Measurements from ENCODE around the gene HOPX. TPM values are rescaled to one million over a fixed set of nuclear protein-coding genes. Genes with fewer than 3 reads are reported as not detected.

The HOPX gene
- total and polyA plus RNA-seq, 2 of the 8 experiments (the other 6 are each of a cell fraction or from before 2014, with no cell fraction given): not detected

DNA sequence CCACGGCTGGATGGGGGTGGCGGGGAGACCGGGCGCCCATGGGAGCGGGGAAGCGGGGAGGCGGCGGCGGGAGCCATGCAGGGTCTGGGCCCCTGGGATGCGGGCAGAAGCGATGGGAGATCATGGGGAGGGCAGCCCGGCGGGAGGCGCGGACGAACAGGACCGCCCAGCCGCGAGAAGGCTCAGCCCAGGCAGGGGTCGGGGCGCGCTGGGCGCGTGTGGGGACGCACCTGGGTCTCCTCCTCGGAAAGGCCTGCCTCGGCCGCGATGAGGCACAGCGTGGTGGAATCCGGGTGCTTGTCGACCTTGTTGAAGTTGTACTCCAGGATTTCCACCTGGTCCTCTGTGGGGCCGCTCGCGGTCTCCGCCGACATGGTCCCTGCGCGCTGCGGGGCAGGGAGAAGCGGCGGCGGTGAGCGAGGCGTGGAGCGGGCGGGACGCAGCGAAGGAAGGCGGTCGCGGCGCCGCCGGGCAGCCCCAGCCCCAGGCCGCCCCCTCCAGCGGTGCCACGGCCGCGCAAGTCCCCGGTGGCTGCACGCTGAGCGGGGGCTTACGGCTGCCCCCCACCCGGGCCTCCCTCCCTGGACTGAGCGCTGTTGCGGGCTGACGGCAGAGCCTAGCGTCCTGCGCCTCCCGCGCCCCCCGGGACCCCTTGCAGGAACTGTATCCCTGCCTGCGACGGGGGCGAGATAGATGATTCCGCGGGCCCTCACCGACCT is 25.3 kb downstream of the HOPX start:
- Histone ChIP-seq H3K56ac (replicated peaks; ENCODE audit: insufficient read length, low read depth, low read length) (no peak overlapping the region), H3K4me2 (ENCODE audit: insufficient read depth in 1 of 2, low read depth in 2 of 2, low read length in 2 of 2) (peak overlapping the region; percentile 90), H3K23ac (ENCODE audit: insufficient read length) (no peak overlapping the region), H3K27ac (ENCODE audit: low read depth, low read length) (no peak overlapping the region), H4K20me1 (replicated peaks in 1 of 2; ENCODE audit: control insufficient read depth in 1 of 2, insufficient read depth in 2 of 2, low read length in 2 of 2) (peaks cover 0 to 3% of the 10 kb centered on the region in 2 experiments), H3K9me3 (ENCODE audit: insufficient read depth in 2 of 2, low read depth in 1 of 2, low read length in 1 of 2) (no peaks in the 10 kb centered on the region), H3K14ac (ENCODE audit: insufficient read length) (no peak overlapping the region), H3K4ac (replicated peaks; ENCODE audit: insufficient read length, low read depth, low read length) (no peak overlapping the region), H3K9ac (replicated peaks in 1 of 4; ENCODE audit: extremely low read depth in 1 of 4, low read depth in 3 of 4, low read length in 3 of 4) (no peak overlapping the region; a peak in 1 of 7 replicates), H2AK5ac (ENCODE audit: low read depth, low read length) (no peak overlapping the region), H4K91ac (replicated peaks; ENCODE audit: insufficient read length, low read length) (no peak overlapping the region), H3K4me1 (replicated peaks in 1 of 4; ENCODE audit: control insufficient read depth in 3 of 4, insufficient read depth in 4 of 4, low read length in 3 of 4) (peaks cover 0 to 13% (median 2%) of the 10 kb centered on the region in 4 experiments; a peak in 3 of 7 replicates), H4K5ac (ENCODE audit: insufficient read length, low read depth, low read length) (no peak overlapping the region), H3K79me1 (ENCODE audit: low read depth, low read length) (no peaks in the 10 kb centered on the region), H2BK15ac (ENCODE audit: low read length) (no peak overlapping the region), H3K36me3 (ENCODE audit: control insufficient read depth in 2 of 4, insufficient read depth in 4 of 4, low read length in 3 of 4) (peaks cover 0 to 5% (median 0%) of the 10 kb centered on the region in 4 experiments; a peak in 1 of 8 replicates), H3K23me2 (ENCODE audit: low read depth, low read length) (peaks cover 7% of the 10 kb centered on the region; the same call in 1 of the 2 replicates), H2BK20ac (ENCODE audit: low read length) (no peak overlapping the region), H2BK12ac (ENCODE audit: low read depth, low read length) (no peak overlapping the region), H2AFZ (ENCODE audit: low read length) (0 out of 2 replicates have a peak overlapping the region, but pooled peaks have one; percentile 51), H3K18ac (ENCODE audit: extremely low read depth, low read length) (no peak overlapping the region), H2BK5ac (ENCODE audit: low read depth, low read length) (no peak overlapping the region), H3K4me3 (ENCODE audit: extremely low read depth in 1 of 4, insufficient read depth in 2 of 4, low read depth in 3 of 4, low read length in 4 of 4) (peak overlapping the region; percentile 44 to 68 (median 50)), H3K79me2 (ENCODE audit: control insufficient read depth in 1 of 2, insufficient read depth in 2 of 2, low read length in 2 of 2) (no peaks in the 10 kb centered on the region), H2BK120ac (replicated peaks; ENCODE audit: low read depth, low read length) (no peak overlapping the region), H3K27me3 (replicated peaks in 1 of 4; ENCODE audit: control insufficient read depth in 3 of 4, extremely low read depth in 1 of 4, insufficient read depth in 3 of 4, low read length in 3 of 4) (peaks cover 42 to 63% (median 57%) of the 10 kb centered on the region in 4 experiments), H4K8ac (ENCODE audit: extremely low read depth, insufficient read depth, low read length) (no peak overlapping the region)
- CTCF ChIA-PET (ENCODE audit: partially characterized antibody): interaction anchor here (1.4 to 1.6 kb wide), 4 partner anchors 8 to 185 kb away, joined by 3 to 5 read pairs (median 4); no protein-coding TSS in a partner anchor
- 4% methylated on average over 13 of the region's 79 CpGs; no CpG with 5 or more reads in 1 of the 2 experiments for WGBS, 2 experiments (ENCODE audit: extremely low coverage in 1 of 2, insufficient coverage in 1 of 2, insufficient read length in 1 of 2, insufficient replicate concordance in 2 of 2, low coverage in 1 of 2, low lambda C conversion rate in 2 of 2, missing lambda C conversion rate in 1 of 2)
- POLR2A ChIA-PET (ENCODE audit: partially characterized antibody): interaction anchor here (1.6 kb wide), 1 partner anchor 151 kb away, joined by 3 read pairs; no protein-coding TSS in a partner anchor
- DNase-seq (ENCODE audit: low read depth in 1 of 2, low spot score in 2 of 2) (peak in 1 of 2 experiments; percentile 62), FAIRE-seq (no peak)
- TF ChIP-seq RXRA (IDR thresholded peaks at IDR 0.05; ENCODE audit: insufficient read depth, low read depth, low read length): no peak
- no peak for TF ChIP-seq SAP30 (IDR thresholded peaks at IDR 0.05; ENCODE audit: insufficient read depth, insufficient replicate concordance, low read length)
- TF ChIP-seq TEAD4 (IDR thresholded peaks at IDR 0.05; ENCODE audit: low read depth, low read length): no peak
- TF ChIP-seq, protein P1, sequence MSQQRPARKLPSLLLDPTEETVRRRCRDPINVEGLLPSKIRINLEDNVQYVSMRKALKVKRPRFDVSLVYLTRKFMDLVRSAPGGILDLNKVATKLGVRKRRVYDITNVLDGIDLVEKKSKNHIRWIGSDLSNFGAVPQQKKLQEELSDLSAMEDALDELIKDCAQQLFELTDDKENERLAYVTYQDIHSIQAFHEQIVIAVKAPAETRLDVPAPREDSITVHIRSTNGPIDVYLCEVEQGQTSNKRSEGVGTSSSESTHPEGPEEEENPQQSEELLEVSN (IDR thresholded peaks at IDR 0.05): no peak
- TF ChIP-seq, protein P2, sequence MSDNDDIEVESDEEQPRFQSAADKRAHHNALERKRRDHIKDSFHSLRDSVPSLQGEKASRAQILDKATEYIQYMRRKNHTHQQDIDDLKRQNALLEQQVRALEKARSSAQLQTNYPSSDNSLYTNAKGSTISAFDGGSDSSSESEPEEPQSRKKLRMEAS (IDR thresholded peaks at IDR 0.05): peak; percentile 13; the same call in 1 of the 2 replicates
- no peak for TF ChIP-seq POU5F1 (IDR thresholded peaks at IDR 0.05; ENCODE audit: low read depth, low read length)
- peak; percentile 91 for TF ChIP-seq SUZ12 (IDR thresholded peaks at IDR 0.05; ENCODE audit: low read length)
- no peak for TF ChIP-seq CBX8 (IDR thresholded peaks at IDR 0.05; ENCODE audit: borderline replicate concordance, low read depth, low read length)

All from H1 (cell line).